NCI-H748 (cell line): ENCODE measurements around the gene UVSSA.
"Not testable (repeated sequence)": the region's sequence is repeated elsewhere in the genome, so short reads cannot be mapped to it uniquely, and the experiment has no call there.

ENCODE experiments used
- DNase-seq: peaks from one replicate; lab custom pipeline; 2025; ENCODE audit not compliant: unreplicated experiment; lab: John Stamatoyannopoulos, UW

The UVSSA gene

DNA sequence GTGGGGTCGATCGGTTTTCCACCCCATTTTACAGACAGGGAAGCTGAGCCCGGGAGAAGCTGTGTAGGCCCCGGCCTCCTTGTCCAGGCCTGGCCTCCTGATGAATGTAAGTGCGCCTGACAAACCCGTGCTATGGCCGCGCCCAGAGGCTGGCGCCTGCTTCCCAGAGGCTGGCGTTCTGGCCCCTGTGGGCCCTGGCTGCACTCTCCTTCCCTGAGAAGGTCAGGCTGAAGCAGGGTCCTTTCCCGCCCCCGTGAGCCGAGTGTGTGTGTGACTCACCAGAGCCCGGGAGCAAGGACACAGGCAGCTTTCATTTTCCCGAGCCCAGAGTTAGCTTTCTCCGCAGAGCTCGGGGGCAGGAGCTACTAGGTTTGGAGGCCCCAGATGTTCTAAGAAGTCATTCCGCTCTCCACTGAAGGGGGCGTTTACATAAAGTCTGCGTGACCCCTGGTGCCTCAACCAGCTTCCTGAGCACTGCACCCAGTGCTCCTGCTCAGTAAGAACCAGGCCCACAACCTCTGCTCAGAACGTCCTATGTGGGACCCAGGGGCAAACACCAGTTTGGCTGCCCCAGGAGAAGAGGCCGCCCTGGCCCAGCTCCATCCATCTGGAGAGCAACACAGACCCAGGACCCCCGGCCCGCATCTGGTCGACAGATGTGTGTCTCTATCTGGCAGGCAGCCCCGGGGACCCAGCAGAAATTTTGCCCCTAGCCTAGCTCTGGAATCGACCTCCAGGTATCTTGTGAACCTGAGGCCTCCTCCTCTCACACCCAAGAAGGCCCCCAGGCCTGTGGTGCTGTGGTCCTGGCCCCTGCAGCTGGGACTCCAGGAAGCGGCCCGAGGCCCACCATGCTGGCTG is 13.6 kb downstream of the UVSSA start:
- no peak for DNase-seq

DNA sequence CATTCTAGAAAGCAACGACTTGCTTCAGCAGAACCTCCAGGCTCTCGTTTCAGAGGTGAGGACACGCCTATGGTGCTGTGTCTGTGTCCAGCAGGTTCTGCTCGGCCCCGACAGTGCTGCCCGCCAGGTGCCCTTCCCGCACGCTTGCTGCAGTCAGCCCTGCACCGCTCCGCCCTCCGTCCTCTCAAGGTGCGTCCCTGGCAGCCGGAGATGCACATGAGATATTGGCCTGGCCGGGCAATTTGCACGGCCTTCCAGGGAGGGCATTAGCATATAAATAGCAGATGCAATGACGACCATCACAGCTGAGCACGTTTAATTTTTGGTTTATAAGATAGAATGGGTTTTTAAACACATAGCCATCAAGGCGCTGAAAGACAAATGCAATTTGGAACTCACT is 14.4 kb downstream of the UVSSA start:
- DNase-seq = peak; percentile 70

DNA sequence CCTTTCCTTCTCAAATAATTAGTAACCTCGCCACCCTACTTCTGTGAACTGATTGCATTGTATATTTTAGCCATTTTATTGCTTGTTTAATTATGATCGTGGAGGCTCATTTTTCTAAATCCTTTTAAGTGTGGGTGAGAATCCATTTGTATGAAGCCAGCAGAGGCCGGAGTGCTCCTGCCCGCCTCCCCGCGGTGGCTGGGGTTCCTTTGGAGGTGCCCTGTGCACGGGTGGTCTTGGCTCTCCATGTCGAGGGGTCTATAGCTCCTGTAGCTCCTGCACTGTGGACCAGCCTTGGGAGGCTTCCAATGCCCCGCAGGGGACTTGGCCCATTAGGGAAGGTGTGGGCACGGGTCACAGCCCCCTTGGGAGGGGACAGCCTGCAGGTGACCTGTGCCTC is 15.0 kb downstream of the UVSSA start:
- DNase-seq = peak; percentile 30

DNA sequence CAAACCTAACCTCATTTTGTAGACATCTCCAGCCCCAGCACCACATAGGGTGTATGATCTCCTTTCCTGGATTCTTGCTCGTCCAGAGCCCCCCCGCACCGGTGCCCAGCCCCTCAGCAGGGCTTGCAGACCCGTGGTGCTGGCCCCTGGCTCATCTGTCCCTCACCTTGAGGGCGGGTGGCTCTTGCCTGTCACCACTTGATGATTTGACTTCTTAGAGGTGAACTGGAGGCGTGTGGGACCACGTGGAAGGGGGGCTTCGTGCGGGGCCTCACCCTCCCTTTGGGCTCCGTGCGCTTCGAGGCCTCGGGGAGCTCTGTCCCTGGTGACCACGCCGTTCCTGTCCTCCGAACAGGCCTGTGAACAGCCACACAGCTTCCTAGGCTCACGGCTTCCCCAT is 15.5 kb downstream of the UVSSA start:
- DNase-seq = no peak

DNA sequence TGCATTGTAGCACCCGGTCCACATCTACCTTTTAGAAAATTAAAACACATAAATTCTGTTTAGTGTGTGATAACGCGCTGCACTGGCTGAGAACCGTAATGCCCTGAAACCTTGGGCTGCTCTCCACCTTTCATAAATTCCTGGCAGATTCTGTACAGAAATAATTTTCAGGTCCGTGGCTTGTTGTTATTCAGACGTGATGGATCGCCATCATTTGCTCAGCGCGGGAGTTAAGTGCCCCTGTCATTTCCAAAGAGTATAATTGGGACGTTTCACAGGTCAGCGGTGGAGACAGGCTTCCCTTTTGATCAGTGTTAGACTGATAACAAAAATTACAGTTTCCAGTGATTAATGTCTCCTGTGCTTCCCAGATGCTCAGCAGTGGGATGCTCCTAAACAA is 16.5 kb downstream of the UVSSA start:
- peak; percentile 33 for DNase-seq

- DNase-seq = no peak
These were observed 17.2 kb downstream of the UVSSA start for GRCh38 chr4:1364217-1364616.

GRCh38 chr4:1364748-1365147 is 17.7 kb downstream of the UVSSA start:
- no peak for DNase-seq

GRCh38 chr4:1365271-1366178 is 18.5 kb downstream of the UVSSA start:
- DNase-seq = peak; percentile 86

GRCh38 chr4:1366371-1367229 is 19.6 kb downstream of the UVSSA start:
- DNase-seq = no peak

DNA sequence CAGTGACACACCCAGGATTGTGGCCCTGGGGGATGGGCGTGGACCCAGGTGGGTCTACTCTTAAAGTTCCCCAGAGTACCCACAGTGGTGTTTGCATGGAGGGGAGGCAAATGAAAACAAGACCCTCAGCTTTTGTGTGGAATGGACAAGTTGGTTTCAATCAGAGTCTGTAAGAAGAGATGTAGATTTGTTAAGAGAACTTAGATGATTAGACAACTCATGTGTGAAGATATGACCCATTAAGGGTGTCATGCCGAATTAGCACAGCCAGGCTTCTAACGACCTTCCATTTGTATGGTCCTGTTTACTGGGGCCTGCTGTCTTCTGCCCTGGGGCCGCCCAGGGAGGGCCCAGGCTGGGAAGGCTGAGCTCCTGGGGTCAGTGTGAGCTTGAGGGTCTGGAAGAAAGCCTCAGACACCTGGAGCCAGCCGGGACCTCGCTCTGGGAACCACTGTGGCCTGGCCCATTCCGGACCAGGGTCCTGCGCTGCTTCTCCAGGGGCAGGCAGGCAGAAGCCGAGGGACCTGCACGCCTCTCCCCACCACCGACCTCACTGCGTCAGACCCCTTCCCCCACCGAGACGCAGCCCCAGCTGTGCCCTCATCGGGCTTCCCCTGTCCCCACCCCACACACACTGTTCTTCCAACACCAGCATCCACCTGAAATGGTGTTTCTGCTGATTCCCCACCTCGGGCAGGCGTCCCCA is 20.4 kb downstream of the UVSSA start:
- DNase-seq = no peak

DNA sequence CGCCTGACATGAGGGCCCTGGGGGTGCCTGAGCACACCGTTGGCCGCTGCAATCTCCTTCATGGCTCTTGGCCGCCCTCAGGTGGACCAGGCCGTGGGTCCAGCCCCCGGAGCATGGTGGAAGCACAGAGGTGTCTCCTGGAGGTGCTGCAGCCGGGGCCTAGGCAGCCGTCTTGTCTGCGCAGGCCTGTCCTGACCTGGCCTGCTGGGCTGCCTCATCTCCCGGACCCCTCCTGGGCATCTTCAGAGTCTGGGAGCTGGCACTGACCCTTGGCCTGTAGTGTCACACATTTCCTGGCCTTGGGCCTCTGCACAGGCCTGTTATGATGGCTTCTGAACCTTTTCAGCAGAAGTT is 20.9 kb downstream of the UVSSA start:
- no peak for DNase-seq

- peak; percentile 1 for DNase-seq
These were observed 21.5 kb downstream of the UVSSA start for GRCh38 chr4:1368421-1369090.

GRCh38 chr4:1369091-1369450 is 22.1 kb downstream of the UVSSA start:
- DNase-seq = no peak

- DNase-seq = no peak
These were observed 22.6 kb downstream of the UVSSA start for GRCh38 chr4:1369479-1370079.

- no peak for DNase-seq
These were observed 23.5 kb downstream of the UVSSA start for GRCh38 chr4:1370321-1371124.

DNA sequence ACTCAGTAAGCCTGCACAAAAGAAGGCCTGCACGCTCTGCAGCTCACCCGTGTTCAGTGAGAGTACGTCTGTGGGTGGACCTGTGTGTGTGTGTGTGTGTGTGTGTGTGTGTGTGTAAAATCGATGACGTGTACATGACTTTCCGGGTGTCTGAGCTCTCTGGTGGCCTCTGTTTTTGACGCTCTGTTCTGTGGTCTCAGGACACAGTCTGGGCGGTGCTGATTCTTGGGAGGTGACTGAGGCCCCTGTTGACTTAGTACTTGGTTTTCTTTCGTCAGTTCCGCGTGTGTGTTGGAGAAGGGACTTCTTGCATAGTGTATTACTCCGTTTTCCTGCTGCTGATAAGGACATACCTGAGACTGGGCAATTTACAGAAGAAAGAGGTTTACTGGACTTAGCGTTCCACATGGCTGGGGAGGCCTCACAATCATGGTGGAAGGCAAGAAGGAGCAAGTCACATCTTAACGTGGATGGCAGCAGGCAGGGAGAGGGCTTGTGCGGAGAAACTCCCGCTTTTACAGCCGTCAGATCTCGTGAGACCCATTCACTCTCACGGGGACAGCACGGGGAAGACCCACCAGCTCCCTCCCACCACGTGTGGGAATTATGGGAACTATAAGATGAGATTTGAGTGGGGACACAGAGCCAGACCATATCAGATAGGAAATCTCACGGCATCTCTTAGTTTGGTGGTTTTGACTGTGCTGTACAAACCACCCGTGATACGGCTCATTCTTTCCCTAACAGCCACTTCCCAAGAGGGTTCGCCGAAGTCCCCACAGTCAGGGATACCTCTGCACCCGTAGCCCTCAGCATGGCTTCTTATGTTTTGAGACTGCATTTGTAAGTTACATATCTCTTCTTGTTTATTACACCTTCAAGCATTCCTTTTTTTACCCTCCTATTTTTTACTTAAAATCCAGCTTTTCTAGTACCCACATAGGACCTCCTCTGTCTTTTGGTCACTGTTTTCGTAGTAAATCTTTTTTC is 24.5 kb downstream of the UVSSA start:
- DNase-seq = no peak

DNA sequence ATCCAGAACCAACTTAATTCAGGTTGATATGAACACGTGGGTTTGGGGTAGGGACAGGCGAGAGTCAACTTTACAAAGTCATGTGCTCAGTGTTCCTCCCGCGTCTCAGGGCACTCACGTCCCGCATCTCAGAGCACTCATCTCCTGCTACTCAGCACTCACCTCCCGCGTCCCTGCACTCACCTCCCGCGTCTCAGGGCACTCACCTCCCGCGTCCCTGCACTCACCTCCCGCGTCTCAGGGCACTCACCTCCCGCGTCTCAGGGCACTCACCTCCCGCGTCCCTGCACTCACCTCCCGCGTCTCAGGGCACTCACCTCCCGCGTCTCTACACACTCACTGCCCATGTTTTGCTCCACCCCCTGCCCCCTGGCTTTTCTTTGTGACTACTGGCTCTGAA is 25.6 kb downstream of the UVSSA start:
- not testable (repeated sequence) for DNase-seq
